ENCODE results near the gene XKRX.
A peak's percentile ranks its signal among the peaks of the same experiment; 100 is the strongest.

- TF ChIP-seq TP53 (CRISPR knock-in tag; IDR thresholded peaks at IDR 0.05) = no peak
- TF ChIP-seq CTCF (IDR thresholded peaks at IDR 0.05) = peak; percentile 66
- no peak for TF ChIP-seq RFX5 (IDR thresholded peaks at IDR 0.05)
- TF ChIP-seq PBX3 (IDR thresholded peaks at IDR 0.05) = no peak
- TF ChIP-seq ZNF302 (CRISPR knock-in tag; IDR thresholded peaks at IDR 0.05) = no peak
- no peak for TF ChIP-seq PHF8 (IDR thresholded peaks at IDR 0.05; ENCODE audit: borderline replicate concordance, low read depth)
- TF ChIP-seq POLR2A (IDR thresholded peaks at IDR 0.05; ENCODE audit: low read length) = no peak
- TF ChIP-seq KDM5A (IDR thresholded peaks at IDR 0.05) = no peak
- no peak for TF ChIP-seq GATA3 (IDR thresholded peaks at IDR 0.05; ENCODE audit: borderline replicate concordance)
- TF ChIP-seq JUN (IDR thresholded peaks at IDR 0.05) = no peak
- peak; percentile 78 to 82 for TF ChIP-seq RAD21 (conservative IDR thresholded peaks at IDR 0.05 in 1 of 2, IDR thresholded peaks at IDR 0.05 in 1 of 2)
- TF ChIP-seq REST (IDR thresholded peaks at IDR 0.05) = no peak
Measured at GRCh38 chrX:100895365-100896075, 33.2 kb downstream of the XKRX start.

All from A549 (cell line).